HG02763 (cell line): Measurements from ENCODE around the gene NECTIN2.

Experiments used
- ATAC-seq: cut with Tn5 transposase; IDR thresholded peaks from one replicate; pipeline ENCODE4 v1.9.1; 2021; ENCODE audit warnings: mild to moderate bottlenecking, moderate library complexity; ENCODE audit not compliant: unreplicated experiment

Gene NECTIN2

DNA sequence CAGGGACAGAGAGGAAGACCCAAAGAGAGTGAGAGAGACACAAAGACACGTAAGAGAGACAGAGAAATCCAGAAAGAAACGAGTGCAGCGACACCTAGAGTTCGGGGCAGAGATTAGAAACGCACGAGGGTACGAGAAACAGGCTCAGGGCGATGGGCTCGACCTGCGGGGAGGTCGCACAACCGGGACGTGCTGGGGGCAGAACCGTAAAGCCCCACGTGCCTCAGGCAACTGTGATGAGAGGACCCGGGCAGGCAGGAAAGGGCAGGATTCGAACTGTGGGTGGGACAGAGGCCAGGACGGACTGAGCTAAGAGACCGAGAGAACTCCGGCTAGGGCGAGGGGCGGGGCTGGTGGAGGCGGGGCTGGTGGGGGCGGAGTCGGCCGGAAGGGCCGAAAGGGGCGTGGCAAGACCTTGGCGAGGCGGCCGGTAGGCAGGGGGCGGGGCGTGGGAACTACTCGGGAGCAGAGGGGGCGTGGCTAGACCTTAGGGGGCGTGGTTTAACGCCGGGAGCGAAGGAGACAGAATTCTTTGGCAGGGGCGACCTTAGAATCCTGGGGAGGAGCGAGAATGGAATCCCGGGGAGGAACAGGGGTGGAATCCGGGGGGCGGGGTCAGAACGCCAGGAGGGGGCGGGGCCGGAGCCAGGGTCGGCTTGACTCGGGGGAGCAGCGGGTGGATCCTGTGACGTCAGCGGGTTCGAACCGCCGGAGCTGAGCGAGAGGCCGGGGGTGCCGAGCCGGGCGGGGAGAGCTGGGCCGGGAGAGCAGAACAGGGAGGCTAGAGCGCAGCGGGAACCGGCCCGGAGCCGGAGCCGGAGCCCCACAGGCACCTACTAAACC is at the start of gene NECTIN2:
NECTIN2 (plus strand) TSS at position 686 of the 843 bp plus-strand sequence. CDS start 229 bp downstream, outside the sequence.
- peak; percentile 43 for ATAC-seq

DNA sequence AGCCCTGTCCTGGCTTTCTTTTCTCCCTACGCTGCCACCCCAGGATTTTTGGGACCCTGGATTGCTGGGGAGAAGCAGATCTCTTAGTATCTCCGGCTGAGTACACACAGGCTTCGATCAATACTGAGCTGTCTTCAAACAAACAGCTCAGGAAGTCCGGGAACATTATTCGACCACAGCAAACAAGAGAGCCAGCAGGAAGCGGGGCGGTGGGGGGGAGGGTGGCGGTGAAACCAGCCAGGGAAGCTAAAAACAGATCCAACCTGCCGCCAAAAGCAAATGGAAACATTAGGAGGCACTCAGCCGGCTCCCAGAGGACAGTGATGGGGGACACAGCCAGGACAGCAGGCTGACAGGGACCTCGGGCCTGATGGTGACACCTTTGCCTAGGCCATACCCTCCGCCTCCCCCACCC is 49.4 kb upstream of the NECTIN2 start:
- no peak for ATAC-seq

DNA sequence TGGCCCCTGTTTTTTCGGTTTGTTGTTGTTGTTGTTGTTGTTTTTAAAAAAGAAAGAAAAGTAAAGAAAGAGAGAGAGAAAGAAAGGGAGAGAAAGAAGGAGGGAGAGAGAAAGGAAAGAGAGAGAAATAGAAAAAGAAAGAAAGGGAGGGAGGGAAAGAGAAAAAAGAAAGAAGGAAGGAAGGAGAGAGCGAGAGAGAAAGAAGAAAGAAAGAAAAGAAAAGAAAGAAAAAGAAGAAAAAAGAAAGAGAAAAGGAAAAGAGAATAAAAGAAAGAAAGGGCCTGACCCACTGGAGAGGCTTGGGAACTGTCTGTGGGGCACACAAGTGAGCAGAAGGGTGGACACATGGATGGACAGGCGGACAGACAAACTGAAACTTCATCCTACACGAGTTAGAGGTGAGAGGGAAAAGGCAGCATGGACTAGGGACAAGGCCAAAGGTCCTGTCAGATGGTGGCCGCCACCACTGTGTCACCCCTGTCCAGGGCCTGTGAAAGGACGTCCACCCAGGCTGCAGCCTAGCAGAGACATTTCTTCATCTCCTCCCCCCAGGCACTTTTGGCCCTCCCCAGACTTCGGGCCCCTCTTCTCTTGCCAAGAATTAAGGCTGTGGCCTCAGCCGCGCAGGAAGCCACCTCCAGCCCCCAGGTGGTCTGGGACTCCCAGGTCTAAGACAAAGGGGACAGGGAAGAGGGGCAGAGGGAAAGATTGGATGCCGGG is 46.3 kb upstream of the NECTIN2 start:
- no peak for ATAC-seq

DNA sequence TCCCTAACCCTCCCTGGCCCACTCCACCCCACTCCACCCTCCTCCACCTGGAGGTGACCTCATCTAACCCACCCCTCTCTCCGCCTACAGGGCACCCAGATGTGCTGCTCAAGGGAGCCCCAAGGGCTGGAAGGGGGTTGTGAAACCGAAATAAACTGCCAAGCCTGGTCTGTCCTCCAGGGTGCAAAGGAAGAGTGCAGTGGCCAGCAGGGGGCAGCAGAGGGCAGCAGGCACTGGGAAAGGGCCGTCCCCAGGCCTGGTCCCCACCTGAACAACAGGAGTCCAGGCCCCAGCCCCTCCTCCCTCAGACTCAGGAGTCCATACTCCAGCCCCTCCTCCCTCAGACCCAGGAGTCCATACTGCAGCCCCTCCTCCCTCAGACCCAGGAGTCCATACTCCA is 45.6 kb upstream of the NECTIN2 start:
- no peak for ATAC-seq

DNA sequence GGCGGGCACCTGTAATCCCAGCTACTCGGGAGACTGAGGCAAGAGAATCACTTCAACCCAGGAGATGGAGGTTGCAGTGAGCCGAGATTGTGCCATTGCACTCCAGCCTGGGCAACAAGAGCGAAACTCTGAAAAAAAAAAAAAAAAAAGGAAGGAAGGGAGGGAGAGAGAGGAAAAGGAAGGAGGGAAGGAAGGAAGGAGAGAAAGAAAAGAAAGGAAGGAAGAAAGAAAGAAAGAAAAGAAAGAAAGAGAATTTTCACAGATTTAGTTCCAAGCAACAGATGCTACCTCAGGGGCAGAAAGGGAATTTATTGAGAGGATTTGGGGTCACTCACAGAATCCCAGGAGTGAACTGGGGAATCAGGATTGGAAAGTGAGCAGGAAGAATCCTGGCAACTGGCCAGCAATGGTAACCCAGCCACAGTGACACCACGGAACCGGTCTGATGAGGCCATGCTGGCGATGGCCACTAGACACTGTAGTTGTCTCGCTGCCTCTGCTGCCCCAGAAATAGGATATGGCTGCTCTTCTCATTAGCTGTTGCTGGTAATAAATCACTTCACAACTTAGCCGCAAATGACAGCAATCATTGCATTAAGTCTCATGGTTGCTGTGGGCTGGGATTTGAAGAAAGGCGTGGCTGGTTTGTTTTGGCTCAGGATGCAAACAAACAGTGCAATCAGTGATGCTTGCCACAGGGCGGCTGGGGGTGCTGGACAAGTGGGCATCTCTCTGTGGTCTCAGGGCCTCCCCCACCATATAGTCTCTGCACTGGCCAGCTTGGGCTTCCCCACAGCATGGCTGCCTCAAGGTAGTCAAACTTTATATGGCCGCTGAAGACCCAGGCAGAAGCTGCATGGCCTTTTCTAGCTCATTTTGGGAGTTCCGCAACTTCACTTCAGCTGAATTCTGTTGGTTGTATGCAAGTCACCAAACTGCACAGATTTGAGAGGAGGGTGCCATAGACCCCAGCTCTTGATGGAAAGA is 42.4 kb upstream of the NECTIN2 start:
- ATAC-seq = no peak

DNA sequence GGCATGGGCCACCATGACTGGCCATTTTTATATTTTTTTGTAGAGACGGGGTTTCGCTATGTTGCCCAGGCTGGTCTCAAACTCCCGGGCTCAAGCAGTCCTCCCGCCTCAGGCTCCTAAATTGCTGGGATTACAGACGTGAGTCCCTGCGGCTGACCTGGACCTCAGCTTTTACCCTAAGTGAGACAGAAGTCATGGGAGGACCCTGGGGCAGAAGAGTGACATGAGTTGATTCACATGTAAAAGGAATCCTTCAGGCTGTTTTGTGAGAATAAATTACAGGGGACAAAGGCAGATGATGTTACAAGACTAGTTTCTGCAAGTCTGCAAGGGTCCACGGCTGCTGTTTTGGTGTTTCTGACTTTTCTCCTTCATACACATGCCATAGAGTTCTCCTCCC is 39.8 kb upstream of the NECTIN2 start:
- no peak for ATAC-seq

DNA sequence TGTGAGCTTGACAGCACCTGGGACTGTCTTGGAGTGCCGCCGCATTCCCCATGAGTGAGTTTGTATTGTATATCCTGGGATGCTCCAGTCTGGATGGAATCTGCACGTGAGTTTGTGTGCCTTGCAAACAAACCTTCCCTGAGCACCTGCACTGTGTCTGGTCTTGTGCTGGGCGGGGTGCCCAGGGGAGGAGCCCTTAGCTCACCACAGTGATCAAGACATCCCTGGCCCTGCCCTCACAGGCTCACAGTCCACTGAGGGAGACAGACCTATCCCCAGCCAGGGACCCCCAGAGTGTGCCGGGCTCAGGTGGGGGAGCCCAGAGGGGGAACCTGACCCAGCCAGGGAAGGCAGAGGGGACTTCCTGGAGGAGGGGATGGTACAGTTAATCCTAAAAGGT is 38.9 kb upstream of the NECTIN2 start:
- ATAC-seq = no peak

DNA sequence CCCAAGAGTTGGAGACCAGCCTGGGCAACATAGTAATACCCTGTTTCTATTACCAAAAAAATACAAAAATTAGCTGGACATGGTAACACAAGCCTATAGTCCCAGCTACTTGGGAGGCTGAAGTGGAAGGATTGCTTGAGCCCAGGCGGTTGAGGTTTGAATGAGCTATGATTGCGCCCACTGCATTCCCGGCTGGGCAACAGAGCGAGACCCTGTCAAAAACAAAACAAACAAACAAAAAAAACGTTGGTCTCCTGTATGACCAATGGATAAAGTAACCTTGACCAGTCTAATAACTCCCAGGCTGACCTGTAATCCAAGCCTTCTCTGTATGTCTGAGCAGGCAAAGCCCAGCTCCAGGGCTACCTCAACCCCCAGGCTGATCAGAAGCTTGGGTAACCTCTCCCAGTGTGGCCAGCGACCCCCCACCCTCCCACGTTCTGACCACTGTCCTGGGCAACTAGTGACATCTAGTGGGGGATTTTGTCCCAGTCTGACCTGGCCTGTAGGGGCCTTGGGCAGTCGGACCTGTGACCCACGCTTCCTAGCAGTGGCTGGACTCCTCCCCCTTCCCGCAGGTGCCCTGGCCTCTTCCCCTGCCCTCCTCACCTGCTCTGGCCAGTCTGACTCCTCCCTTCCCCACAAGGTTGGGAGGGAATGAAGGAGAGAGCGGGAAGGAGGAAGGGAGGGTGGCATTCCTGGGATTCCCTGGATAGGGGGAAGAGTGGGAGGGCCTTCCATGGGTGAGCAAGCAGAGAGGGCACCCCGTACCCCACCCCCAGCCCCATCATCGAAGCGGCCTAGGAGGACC is 38.2 kb upstream of the NECTIN2 start:
- ATAC-seq = no peak

DNA sequence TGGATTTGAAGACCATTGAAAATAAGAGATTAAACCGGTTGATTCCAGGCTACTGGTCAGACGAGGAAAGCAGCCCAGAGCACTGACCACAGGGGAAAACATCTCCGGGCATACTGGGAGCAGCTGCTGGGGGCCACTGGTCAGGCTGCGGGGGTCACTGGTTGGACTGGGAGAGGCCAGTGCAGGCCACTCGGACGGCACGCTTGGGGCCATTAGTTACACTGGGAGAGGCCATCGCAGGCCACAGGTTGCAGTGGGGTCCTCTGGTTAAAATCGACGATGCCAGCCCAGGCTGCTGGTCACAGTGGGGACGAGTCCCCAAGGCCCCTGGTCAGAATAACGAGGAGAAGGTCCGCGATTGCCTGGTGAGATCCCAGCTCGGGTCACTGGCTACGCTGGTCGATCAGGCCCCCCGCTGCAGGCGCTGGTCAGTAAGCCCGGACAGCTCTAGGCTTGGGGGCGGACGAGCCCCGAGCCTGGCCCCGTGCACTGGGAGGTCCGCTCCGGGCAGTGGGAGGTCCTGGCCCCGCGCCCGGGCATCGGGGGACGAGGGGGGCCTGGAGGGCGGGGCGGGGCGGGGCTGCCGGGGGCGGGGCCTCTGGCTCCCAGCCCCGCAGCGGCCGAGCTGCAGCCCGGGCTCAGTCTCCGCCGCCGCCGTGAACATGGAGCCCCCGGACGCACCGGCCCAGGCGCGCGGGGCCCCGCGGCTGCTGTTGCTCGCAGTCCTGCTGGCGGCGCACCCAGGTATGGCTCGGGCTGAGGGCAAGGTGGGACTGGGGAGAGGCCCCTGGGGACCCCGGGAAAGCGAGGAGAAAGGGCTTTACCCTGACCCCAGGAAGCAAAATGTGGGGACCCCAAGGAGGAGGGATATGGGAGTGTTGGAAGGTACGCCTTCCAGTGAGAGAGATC is 37.4 kb upstream of the NECTIN2 start, which contains the start of gene BCAM:
BCAM (plus strand) TSS at position 641 of the 909 bp plus-strand sequence; CDS start at position 663, 22 bp downstream.
- no peak for ATAC-seq

DNA sequence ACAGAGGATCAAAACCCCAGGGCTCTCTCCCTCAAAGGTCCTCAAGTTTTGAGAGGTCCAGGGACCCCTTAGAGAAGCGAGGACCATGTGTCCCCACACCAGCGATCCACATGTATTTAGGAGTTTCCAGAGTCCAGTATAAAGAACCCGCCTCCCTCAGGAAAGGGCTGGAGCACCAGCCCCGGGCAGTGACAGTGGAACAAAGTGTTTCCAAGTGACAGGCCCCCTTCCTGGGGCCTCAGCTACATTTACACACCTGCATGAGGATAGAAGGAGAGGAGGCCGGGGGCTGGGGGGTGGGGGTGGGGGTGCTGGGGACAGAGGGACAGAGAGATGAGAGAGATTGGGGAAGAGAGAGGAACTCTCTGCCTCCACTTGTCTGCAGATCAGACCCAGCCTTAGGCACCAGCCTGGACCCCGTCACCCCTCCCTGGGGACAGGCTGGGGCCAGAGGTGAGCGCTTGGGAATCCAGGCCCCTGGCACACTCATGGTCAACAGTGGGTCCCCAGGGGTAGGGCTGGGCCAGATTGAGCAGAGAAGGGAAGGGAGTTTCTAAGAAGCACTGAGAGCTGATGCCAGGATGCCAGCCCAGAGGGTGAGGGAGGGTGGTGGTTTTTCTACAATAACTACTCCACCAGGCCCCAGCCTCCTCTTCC is 36.4 kb upstream of the NECTIN2 start:
- ATAC-seq = no peak

DNA sequence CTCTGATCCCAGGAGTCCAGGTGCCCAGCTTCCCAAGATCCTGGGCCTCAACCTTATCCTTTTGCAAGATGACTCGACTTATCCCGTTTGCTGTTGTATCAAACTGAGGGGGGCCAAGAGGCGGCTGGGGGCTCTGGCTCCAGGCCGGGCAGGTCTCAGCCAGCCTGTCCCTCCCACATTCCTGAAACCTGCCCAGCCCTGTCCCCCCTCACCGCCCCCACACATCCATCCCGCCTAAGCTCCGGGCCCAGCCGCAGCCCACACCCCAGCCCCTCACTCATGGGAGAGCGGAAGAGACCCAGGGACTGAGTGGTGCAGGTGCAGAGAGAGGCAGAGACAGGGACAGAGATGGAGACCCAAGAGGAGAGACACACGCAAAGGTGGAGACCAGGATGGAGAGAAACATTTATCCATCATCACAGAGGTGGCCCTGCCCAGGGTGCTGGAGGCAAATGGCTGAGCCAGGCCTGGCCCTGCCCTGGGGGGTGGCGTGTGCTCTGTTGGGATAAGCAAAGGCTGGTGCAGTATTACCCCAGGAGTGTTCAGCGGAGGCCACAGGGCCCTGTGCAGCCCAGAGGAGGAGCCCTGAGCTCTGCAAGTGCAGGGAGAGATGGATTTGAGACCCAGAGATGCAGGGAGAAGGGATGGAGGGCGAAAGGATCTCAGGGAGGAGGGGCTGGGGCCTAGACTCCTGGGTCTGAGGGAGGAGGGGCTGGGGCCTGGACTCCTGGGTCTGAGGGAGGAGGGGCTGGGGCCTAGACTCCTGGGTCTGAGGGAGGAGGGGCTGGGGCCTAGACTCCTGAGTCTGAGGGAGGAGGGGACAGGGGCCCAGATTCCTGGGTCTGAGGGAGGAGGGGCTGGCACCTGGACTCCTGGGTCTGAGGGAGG is 35.6 kb upstream of the NECTIN2 start:
- ATAC-seq = no peak

DNA sequence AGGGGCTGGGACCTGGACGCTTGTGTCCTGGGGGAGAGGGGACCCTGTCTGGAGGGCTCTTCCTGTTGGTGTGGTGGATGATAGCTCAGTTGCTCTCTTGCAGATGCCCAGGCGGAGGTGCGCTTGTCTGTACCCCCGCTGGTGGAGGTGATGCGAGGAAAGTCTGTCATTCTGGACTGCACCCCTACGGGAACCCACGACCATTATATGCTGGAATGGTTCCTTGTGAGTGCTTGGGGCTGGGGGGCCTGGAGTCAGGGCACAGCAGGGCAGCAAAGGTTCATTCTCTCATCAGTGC is 35.0 kb upstream of the NECTIN2 start:
- no peak for ATAC-seq

DNA sequence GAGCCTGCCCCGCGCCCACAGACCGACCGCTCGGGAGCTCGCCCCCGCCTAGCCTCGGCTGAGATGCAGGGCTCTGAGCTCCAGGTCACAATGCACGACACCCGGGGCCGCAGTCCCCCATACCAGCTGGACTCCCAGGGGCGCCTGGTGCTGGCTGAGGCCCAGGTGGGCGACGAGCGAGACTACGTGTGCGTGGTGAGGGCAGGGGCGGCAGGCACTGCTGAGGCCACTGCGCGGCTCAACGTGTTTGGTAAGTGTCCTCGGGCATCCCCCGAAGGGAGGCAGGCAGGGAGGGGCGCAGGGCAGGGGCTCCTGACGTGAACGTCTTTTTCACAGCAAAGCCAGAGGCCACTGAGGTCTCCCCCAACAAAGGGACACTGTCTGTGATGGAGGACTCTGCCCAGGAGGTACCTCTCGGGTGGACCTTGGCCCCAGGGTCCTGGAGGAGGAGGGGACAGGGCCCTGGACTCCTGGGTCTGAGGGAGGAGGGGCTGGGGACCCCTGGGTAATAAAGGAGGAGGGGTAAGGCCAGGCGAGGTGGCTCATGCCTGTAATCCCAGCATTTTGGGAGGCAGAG is 33.9 kb upstream of the NECTIN2 start:
- ATAC-seq = no peak

DNA sequence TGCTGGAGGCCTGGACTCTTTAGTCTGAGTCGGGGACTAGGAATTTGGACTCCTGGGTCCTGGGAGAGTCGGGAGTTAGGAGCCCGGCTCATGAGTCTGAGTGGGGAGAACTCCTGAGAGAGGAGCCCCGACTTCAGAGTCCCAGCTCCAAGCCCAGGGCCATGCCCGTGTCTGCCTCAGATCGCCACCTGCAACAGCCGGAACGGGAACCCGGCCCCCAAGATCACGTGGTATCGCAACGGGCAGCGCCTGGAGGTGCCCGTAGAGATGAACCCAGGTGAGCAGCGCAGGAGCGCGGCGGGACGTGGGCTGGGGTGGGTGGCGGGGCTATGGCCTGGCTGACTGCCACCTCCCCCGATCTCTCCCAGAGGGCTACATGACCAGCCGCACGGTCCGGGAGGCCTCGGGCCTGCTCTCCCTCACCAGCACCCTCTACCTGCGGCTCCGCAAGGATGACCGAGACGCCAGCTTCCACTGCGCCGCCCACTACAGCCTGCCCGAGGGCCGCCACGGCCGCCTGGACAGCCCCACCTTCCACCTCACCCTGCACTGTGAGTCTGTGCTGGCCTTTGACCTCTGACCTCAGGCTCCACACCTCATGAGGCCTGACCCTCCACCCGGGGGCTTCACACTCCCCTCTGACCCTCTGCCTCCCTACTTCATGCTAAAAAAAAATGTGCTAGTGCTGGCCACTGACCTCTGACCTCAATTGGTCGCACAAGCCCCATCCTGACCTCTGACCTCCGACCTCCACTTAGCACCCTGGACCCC is 32.8 kb upstream of the NECTIN2 start:
- no peak for ATAC-seq

DNA sequence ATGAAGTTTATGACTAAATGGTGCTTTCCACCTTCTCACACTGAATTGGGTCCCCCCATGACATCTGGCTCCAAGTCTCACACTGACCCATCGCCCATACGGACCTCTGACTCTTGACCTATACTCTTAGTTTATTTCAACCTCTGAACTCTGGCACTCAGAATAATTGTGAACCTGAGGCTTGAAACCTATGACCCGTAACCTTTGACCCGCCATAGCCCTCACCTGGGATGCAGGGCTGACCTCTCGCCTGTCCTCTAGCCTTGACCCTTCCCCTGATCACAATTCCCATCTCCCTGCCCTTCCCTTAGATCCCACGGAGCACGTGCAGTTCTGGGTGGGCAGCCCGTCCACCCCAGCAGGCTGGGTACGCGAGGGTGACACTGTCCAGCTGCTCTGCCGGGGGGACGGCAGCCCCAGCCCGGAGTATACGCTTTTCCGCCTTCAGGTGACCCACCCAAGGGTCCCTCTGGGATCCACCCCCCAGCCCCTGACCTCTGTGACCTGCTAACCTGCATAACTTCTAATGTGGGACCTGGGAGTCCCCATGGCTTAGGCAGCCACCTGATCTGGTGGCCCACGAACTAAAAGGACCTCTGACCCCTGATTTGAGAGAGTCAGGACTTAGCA is 32.1 kb upstream of the NECTIN2 start:
- no peak for ATAC-seq

DNA sequence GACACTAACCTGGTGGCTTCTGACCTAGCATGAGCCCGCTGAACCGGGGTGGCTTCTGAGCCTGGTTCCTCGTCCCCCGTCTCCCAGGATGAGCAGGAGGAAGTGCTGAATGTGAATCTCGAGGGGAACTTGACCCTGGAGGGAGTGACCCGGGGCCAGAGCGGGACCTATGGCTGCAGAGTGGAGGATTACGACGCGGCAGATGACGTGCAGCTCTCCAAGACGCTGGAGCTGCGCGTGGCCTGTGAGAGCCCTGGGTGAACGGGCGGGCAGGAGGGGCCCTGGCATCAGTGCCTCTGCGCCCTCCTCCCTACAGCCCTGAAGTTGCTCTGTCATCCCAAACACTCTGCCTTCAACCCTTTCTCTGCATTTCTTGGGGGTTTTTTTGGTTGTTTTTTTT is 31.6 kb upstream of the NECTIN2 start:
- ATAC-seq = no peak
